OCI-LY3 (cell line): Measurements from ENCODE around the gene TMEM59L.

Experiments used
- EZH2phosphoT487 ChIP-seq: fragments of 200-600 bp; shearing (Covaris generic); IDR thresholded peaks from 2 replicates; pipeline ENCODE4 v1.6.1; 2018; ENCODE audit warnings: antibody characterized with exemption, mixed run types, low read depth
- TF ChIP-seq, protein P1 (sequence below): fragments of 200-600, 300-600 bp; sonication (generic); IDR thresholded peaks from 2 replicates; pipeline ENCODE4 v1.5.1; 2014; ENCODE audit warnings: antibody characterized with exemption, low read length, low read depth

DNA sequence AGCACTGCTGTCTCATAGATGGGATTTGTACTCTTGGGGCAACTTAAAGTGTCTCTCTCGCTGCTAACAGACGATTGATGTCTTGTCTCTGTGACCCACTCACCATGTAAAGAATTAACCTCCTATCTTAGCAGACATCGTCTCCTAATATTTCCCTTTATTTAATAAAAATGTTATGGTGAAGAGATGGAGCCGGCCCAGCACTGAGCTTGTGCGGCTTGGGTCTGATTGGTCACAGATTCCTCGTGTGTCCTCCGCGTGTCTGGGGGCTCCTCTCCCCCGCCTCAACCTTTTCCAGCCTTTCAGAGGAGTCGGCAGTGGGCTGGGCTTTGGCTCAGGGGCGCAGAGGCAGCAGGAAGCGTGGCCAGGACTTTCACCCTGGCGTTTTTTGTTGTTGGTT, 57.6 kb downstream of the TMEM59L start:
- TF ChIP-seq EZH2phosphoT487: no peak
- TF ChIP-seq, protein P1, sequence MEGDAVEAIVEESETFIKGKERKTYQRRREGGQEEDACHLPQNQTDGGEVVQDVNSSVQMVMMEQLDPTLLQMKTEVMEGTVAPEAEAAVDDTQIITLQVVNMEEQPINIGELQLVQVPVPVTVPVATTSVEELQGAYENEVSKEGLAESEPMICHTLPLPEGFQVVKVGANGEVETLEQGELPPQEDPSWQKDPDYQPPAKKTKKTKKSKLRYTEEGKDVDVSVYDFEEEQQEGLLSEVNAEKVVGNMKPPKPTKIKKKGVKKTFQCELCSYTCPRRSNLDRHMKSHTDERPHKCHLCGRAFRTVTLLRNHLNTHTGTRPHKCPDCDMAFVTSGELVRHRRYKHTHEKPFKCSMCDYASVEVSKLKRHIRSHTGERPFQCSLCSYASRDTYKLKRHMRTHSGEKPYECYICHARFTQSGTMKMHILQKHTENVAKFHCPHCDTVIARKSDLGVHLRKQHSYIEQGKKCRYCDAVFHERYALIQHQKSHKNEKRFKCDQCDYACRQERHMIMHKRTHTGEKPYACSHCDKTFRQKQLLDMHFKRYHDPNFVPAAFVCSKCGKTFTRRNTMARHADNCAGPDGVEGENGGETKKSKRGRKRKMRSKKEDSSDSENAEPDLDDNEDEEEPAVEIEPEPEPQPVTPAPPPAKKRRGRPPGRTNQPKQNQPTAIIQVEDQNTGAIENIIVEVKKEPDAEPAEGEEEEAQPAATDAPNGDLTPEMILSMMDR: no peak
